Neuron (in vitro differentiated cells): ENCODE measurements around the gene PLA2G15.

Experiments used
- H2AFZ ChIP-seq: one replicate; pipeline ENCODE4 v1.6.1; 2013; ENCODE audit warnings: low read depth, mild to moderate bottlenecking, inconsistent platforms, low read length, moderate library complexity
- H3K27me3 ChIP-seq: one replicate; pipeline ENCODE4 v1.6.1; 2013; ENCODE audit warnings: low read length; ENCODE audit not compliant: insufficient read depth
- H3K36me3 ChIP-seq: one replicate; pipeline ENCODE4 v1.6.1; 2013; ENCODE audit warnings: low read length; ENCODE audit not compliant: insufficient read depth
- H3K4me1 ChIP-seq: one replicate; pipeline ENCODE4 v1.6.1; 2013; ENCODE audit warnings: low read length; ENCODE audit not compliant: insufficient read depth
- H3K4me3 ChIP-seq: 2 replicates; pipeline ENCODE4 v1.5.1; 2013; ENCODE audit warnings: mild to moderate bottlenecking, low read length, moderate library complexity
- H3K9me3 ChIP-seq: one replicate; pipeline ENCODE4 v1.6.1; 2013; ENCODE audit warnings: low read length

The PLA2G15 gene

GRCh38 chr16:68227183-68227793, 17.9 kb upstream of the PLA2G15 start:
- Histone ChIP-seq H3K9me3 (no peaks in the 10 kb centered on the region), H3K4me1 (no peaks in the 10 kb centered on the region), H3K27me3 (no peaks in the 10 kb centered on the region), H3K4me3 (no peak overlapping the region), H3K36me3 (peaks cover 10% of the 10 kb centered on the region), H2AFZ (no peak overlapping the region)

GRCh38 chr16:68227850-68228553, 17.2 kb upstream of the PLA2G15 start:
- no peaks in the 10 kb centered on the region for H3K27me3 ChIP-seq
- no peak overlapping the region for H3K4me3 ChIP-seq
- H3K36me3 ChIP-seq, result peaks cover 10% of the 10 kb centered on the region
- no peak overlapping the region for H2AFZ ChIP-seq
- H3K9me3 ChIP-seq, result no peaks in the 10 kb centered on the region
- H3K4me1 ChIP-seq, result no peaks in the 10 kb centered on the region

GRCh38 chr16:68228652-68229051, 16.5 kb upstream of the PLA2G15 start:
- Histone ChIP-seq H2AFZ (no peak overlapping the region), H3K4me3 (no peak overlapping the region), H3K36me3 (peaks cover 10% of the 10 kb centered on the region), H3K9me3 (no peaks in the 10 kb centered on the region), H3K27me3 (no peaks in the 10 kb centered on the region), H3K4me1 (no peaks in the 10 kb centered on the region)

GRCh38 chr16:68229431-68230175, 15.6 kb upstream of the PLA2G15 start:
- Histone ChIP-seq H3K4me3 (no peak overlapping the region), H3K4me1 (no peaks in the 10 kb centered on the region), H3K9me3 (no peaks in the 10 kb centered on the region), H3K27me3 (no peaks in the 10 kb centered on the region), H3K36me3 (peaks cover 10% of the 10 kb centered on the region), H2AFZ (no peak overlapping the region)

GRCh38 chr16:68230176-68230571, 15.0 kb upstream of the PLA2G15 start:
- Histone ChIP-seq H2AFZ (no peak overlapping the region), H3K36me3 (peaks cover 10% of the 10 kb centered on the region), H3K9me3 (no peaks in the 10 kb centered on the region), H3K27me3 (no peaks in the 10 kb centered on the region), H3K4me3 (no peak overlapping the region), H3K4me1 (no peaks in the 10 kb centered on the region)

GRCh38 chr16:68230956-68231355, 14.2 kb upstream of the PLA2G15 start:
- Histone ChIP-seq H3K4me3 (no peak overlapping the region), H3K36me3 (peaks cover 10% of the 10 kb centered on the region), H2AFZ (no peak overlapping the region), H3K27me3 (no peaks in the 10 kb centered on the region), H3K9me3 (peaks cover 3% of the 10 kb centered on the region), H3K4me1 (no peaks in the 10 kb centered on the region)

- no peak overlapping the region for H2AFZ ChIP-seq
- H3K4me1 ChIP-seq, result peaks cover under 1% of the 10 kb centered on the region
- peaks cover 5% of the 10 kb centered on the region for H3K36me3 ChIP-seq
- H3K9me3 ChIP-seq, result peaks cover 7% of the 10 kb centered on the region
- H3K4me3 ChIP-seq, result no peak overlapping the region
- no peaks in the 10 kb centered on the region for H3K27me3 ChIP-seq
Observed at GRCh38 chr16:68231384-68232136, 13.6 kb upstream of the PLA2G15 start.

- H3K36me3 ChIP-seq, result peaks cover 2% of the 10 kb centered on the region
- no peaks in the 10 kb centered on the region for H3K27me3 ChIP-seq
- no peak overlapping the region for H2AFZ ChIP-seq
- H3K4me3 ChIP-seq, result no peak overlapping the region
- peaks cover 8% of the 10 kb centered on the region for H3K4me1 ChIP-seq
- peaks cover 10% of the 10 kb centered on the region for H3K9me3 ChIP-seq
Observed at GRCh38 chr16:68232335-68232734, 12.8 kb upstream of the PLA2G15 start.

- H3K27me3 ChIP-seq, result no peaks in the 10 kb centered on the region
- no peak overlapping the region for H3K4me3 ChIP-seq
- H3K36me3 ChIP-seq, result no peaks in the 10 kb centered on the region
- H3K4me1 ChIP-seq, result peaks cover 8% of the 10 kb centered on the region
- peaks cover 13% of the 10 kb centered on the region for H3K9me3 ChIP-seq
- no peak overlapping the region for H2AFZ ChIP-seq
Observed at GRCh38 chr16:68233085-68233834, 11.9 kb upstream of the PLA2G15 start.

- peaks cover 13% of the 10 kb centered on the region for H3K9me3 ChIP-seq
- H3K27me3 ChIP-seq, result no peaks in the 10 kb centered on the region
- no peak overlapping the region for H3K4me3 ChIP-seq
- no peaks in the 10 kb centered on the region for H3K36me3 ChIP-seq
- H2AFZ ChIP-seq, result no peak overlapping the region
- H3K4me1 ChIP-seq, result peaks cover 8% of the 10 kb centered on the region
Observed at GRCh38 chr16:68233835-68234187, 11.4 kb upstream of the PLA2G15 start.

- Histone ChIP-seq H3K36me3 (no peaks in the 10 kb centered on the region), H3K4me3 (no peak overlapping the region), H3K27me3 (no peaks in the 10 kb centered on the region), H3K4me1 (peaks cover 8% of the 10 kb centered on the region), H2AFZ (no peak overlapping the region), H3K9me3 (peaks cover 13% of the 10 kb centered on the region)
Observed at GRCh38 chr16:68234188-68235107, 10.7 kb upstream of the PLA2G15 start.
